ENCODE results near the gene CPVL.

DNA sequence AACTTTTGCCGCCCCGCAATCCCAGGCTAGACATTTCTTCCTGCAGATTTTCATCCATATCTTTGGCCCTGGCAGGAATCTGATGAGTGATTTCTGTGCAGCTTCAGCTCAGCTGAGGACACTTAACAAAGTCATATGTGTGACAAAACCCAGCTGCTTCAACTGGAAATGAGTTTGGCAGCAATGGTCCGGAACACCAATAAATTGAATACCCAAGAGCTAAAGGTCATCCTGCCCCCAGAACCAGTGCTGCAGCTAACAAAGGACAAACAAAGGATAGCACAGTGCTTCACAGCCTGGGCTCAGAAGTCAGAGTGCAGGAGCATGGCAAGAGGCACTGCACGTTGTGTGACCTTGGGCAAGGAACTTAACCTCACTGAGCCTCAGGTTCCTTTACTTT lies 148.2 kb downstream of the CPVL start:
- no peak for TF ChIP-seq POLR2AphosphoS5 (IDR thresholded peaks at IDR 0.05)
- TF ChIP-seq, protein P1, sequence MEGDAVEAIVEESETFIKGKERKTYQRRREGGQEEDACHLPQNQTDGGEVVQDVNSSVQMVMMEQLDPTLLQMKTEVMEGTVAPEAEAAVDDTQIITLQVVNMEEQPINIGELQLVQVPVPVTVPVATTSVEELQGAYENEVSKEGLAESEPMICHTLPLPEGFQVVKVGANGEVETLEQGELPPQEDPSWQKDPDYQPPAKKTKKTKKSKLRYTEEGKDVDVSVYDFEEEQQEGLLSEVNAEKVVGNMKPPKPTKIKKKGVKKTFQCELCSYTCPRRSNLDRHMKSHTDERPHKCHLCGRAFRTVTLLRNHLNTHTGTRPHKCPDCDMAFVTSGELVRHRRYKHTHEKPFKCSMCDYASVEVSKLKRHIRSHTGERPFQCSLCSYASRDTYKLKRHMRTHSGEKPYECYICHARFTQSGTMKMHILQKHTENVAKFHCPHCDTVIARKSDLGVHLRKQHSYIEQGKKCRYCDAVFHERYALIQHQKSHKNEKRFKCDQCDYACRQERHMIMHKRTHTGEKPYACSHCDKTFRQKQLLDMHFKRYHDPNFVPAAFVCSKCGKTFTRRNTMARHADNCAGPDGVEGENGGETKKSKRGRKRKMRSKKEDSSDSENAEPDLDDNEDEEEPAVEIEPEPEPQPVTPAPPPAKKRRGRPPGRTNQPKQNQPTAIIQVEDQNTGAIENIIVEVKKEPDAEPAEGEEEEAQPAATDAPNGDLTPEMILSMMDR (IDR thresholded peaks at IDR 0.05): no peak
- no peak for TF ChIP-seq POLR2A (IDR thresholded peaks at IDR 0.05)

Data from suprapubic skin (tissue), 4 donors.